Measurements from ENCODE around the gene USP54.

The USP54 gene

GRCh38 chr10:73590881-73591799, at the start of gene USP54:
Gene USP54, minus strand, starts transcription at chr10:73591342. Its CDS starts 15,684 bp downstream, at chr10:73575658.
- no peak for TF ChIP-seq CTCF (IDR thresholded peaks at IDR 0.05)

DNA sequence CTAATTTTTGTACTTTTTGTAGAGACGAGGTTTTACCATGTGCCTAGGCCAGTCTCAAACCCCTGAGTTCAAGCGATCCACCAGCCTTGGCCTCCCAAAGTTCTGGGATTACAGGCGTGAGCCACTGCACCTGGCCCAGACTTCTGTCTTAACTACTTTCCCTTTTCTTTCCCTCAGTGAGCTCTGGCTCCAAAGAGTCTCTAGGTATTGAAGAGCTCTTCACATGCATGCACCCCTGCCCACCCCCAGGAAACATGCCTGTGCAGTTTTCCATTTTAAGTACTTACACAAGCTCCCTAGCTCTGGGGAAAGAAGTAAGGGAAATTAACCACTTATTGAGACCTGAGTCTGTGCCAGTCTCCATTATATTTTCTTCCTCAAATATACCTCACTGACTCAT, 48.1 kb upstream of the USP54 start:
- TF ChIP-seq CTCF (IDR thresholded peaks at IDR 0.05), result no peak

DNA sequence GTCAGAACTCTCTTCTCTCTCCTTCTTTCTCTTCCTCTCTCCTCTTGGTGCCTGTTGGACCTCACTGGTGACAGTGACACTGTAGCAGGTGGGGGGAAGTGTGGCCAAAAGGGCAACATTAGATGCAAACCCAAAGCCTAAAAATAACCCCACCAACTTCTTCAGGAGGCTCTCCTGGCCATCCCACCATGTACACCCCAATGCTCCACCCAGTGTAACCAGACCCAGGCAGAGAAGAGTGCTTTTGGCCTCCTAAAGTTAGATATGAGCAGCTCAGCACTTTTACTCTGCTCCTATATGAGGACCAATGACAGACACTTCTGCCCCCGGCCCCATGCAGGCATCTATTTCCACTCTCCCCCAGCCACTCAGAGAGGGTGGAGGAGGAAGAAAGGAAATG, 44.6 kb upstream of the USP54 start:
- no peak for TF ChIP-seq CTCF (IDR thresholded peaks at IDR 0.05)

GRCh38 chr10:73634421-73634820, 43.3 kb upstream of the USP54 start:
- no peak for TF ChIP-seq CTCF (IDR thresholded peaks at IDR 0.05)

DNA sequence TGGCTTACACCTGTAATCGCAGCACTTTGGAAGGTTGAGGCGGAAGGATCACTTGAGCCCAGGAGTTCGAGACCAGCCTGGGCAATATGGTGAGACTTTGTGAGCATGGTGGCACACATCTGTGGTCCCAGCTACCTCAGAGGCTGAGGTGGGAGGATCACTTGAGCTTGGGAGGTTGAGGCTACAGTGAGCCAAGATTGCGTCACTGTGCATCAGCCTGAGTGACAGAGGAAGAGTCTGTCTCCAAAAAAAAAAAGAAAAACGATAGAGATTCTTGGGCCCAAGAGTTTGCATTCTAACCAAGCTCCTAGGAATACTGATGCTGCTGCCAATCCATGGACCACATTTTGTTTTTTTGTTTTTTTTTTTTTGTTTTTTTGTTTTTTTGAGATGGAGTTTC, 38.0 kb upstream of the USP54 start:
- TF ChIP-seq CTCF (IDR thresholded peaks at IDR 0.05), result no peak

DNA sequence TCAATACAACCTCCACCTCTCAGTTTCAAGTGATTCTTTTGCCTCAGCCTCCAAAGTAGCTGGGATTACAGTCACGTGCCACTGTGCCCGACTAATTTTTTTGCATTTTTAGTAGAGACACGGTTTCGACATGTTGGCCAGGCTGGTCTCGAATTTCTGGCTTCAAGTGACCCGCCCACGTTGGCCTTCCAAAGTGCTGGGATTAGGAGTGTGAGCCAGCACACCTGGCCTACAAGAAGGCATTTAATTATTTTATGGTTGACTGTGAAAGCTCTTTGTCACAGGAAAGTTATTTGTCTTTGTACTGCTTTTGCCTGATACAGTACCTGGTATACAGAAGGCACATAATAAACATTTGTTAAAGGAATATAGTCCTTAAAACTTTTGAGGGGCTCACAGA, 37.3 kb upstream of the USP54 start:
- TF ChIP-seq CTCF (IDR thresholded peaks at IDR 0.05), result no peak

DNA sequence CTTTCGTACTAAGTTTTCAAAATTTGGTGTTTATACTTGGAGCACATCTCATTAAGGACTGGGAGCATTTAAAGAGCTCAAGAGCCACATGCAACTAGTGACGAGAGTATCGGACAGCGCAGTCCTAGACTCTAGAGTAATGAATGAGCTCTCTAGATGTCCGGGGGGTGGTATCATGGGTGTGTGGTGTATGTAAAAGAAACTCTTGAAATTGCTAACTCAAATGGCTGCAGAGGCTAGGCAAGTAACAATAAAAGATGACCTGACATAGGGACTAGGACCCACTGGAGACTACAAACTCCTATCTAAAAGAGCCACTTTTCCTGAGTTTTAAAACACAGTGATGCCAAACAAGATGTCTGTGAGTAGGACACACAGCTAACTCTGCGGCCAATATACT, 36.2 kb upstream of the USP54 start:
- no peak for TF ChIP-seq CTCF (IDR thresholded peaks at IDR 0.05)

Measured in LNCAP (cell line).